ENCODE results near the gene UBQLN4. TPM values are rescaled to one million over a fixed set of nuclear protein-coding genes. Genes with fewer than 3 reads are reported as not detected.
A peak's percentile ranks its signal among the peaks of the same experiment; 100 is the strongest.

The UBQLN4 gene
- polyA plus RNA-seq: 10 to 100 TPM; 18.3 to 21.0 TPM

- H3K4me1 ChIP-seq (ENCODE audit: control insufficient read depth in 2 of 2, insufficient read depth in 2 of 2, low read length in 1 of 2): peaks cover 0 to 3% of the 10 kb centered on the region in 2 donors
- peak within 1 kb of the TSS; percentile 86 to 94 for H3K27ac ChIP-seq (ENCODE audit: low read depth in 2 of 2, low read length in 1 of 2)
- no peaks in the 10 kb centered on the region for H3K27me3 ChIP-seq (ENCODE audit: control insufficient read depth in 1 of 2, insufficient read depth in 2 of 2, low read length in 2 of 2)
- peaks cover 0 to 16% of the 10 kb centered on the region in 2 donors for H3K36me3 ChIP-seq (ENCODE audit: control insufficient read depth in 2 of 2, insufficient read depth in 2 of 2, low read length in 1 of 2)
- H3K9me3 ChIP-seq (ENCODE audit: control insufficient read depth in 2 of 2, insufficient read depth in 1 of 2, low read depth in 1 of 2, low read length in 1 of 2): no peaks in the 10 kb centered on the region
- peak within 1 kb of the TSS; percentile 82 to 85 for H3K4me3 ChIP-seq (ENCODE audit: low read depth in 1 of 2, low read length in 2 of 2)
- WGBS, 2 donors: 0 to 1% methylated on average over 32 to 42 of the region's 49 CpGs
Observed at GRCh38 chr1:156053768-156054499, at the start of gene UBQLN4. Gene UBQLN4 (minus strand): TSS chr1:156053798. CDS start chr1:156053701, 97 bp downstream.

- H3K36me3 ChIP-seq (ENCODE audit: control insufficient read depth in 2 of 2, insufficient read depth in 2 of 2, low read length in 1 of 2): no peaks in the 10 kb centered on the region
- no peaks in the 10 kb centered on the region for H3K27me3 ChIP-seq (ENCODE audit: control insufficient read depth in 1 of 2, insufficient read depth in 2 of 2, low read length in 2 of 2)
- H3K4me3 ChIP-seq (ENCODE audit: low read depth in 1 of 2, low read length in 2 of 2): no peak overlapping the region
- peaks cover 37 to 40% of the 10 kb centered on the region in 2 donors for H3K4me1 ChIP-seq (ENCODE audit: control insufficient read depth in 2 of 2, insufficient read depth in 2 of 2, low read length in 1 of 2)
- 54% methylated on average over 16 of the region's 16 CpGs for WGBS, 2 donors
- H3K9me3 ChIP-seq (ENCODE audit: control insufficient read depth in 2 of 2, insufficient read depth in 1 of 2, low read depth in 1 of 2, low read length in 1 of 2): no peaks in the 10 kb centered on the region
- peak overlapping the region; percentile 90 to 99 for H3K27ac ChIP-seq (ENCODE audit: low read depth in 2 of 2, low read length in 1 of 2)
Observed at GRCh38 chr1:156102633-156103511, 49.3 kb upstream of the UBQLN4 start.

GRCh38 chr1:156101880-156102279, 48.3 kb upstream of the UBQLN4 start:
- Histone ChIP-seq H3K4me3 (ENCODE audit: low read depth in 1 of 2, low read length in 2 of 2) (no peak overlapping the region), H3K36me3 (ENCODE audit: control insufficient read depth in 2 of 2, insufficient read depth in 2 of 2, low read length in 1 of 2) (no peaks in the 10 kb centered on the region), H3K4me1 (ENCODE audit: control insufficient read depth in 2 of 2, insufficient read depth in 2 of 2, low read length in 1 of 2) (peaks cover 38 to 48% of the 10 kb centered on the region in 2 donors), H3K27ac (ENCODE audit: low read depth in 2 of 2, low read length in 1 of 2) (peak overlapping the region; percentile 90 to 99), H3K9me3 (ENCODE audit: control insufficient read depth in 2 of 2, insufficient read depth in 1 of 2, low read depth in 1 of 2, low read length in 1 of 2) (no peaks in the 10 kb centered on the region), H3K27me3 (ENCODE audit: control insufficient read depth in 1 of 2, insufficient read depth in 2 of 2, low read length in 2 of 2) (no peaks in the 10 kb centered on the region)
- 42 to 43% methylated on average over 6 of the region's 6 CpGs for WGBS, 2 donors

GRCh38 chr1:156100205-156100995, 46.8 kb upstream of the UBQLN4 start:
- Histone ChIP-seq H3K4me3 (ENCODE audit: low read depth in 1 of 2, low read length in 2 of 2) (no peak overlapping the region), H3K4me1 (ENCODE audit: control insufficient read depth in 2 of 2, insufficient read depth in 2 of 2, low read length in 1 of 2) (peaks cover 42 to 50% of the 10 kb centered on the region in 2 donors), H3K27ac (ENCODE audit: low read depth in 2 of 2, low read length in 1 of 2) (peak overlapping the region; percentile 75 to 77), H3K27me3 (ENCODE audit: control insufficient read depth in 1 of 2, insufficient read depth in 2 of 2, low read length in 2 of 2) (no peaks in the 10 kb centered on the region), H3K9me3 (ENCODE audit: control insufficient read depth in 2 of 2, insufficient read depth in 1 of 2, low read depth in 1 of 2, low read length in 1 of 2) (no peaks in the 10 kb centered on the region), H3K36me3 (ENCODE audit: control insufficient read depth in 2 of 2, insufficient read depth in 2 of 2, low read length in 1 of 2) (peaks cover 0 to 2% of the 10 kb centered on the region in 2 donors)
- WGBS, 2 donors: 47 to 63% methylated on average over 4 of the region's 4 CpGs

- H3K4me3 ChIP-seq (ENCODE audit: low read depth in 1 of 2, low read length in 2 of 2): no peak overlapping the region
- no peaks in the 10 kb centered on the region for H3K9me3 ChIP-seq (ENCODE audit: control insufficient read depth in 2 of 2, insufficient read depth in 1 of 2, low read depth in 1 of 2, low read length in 1 of 2)
- H3K27me3 ChIP-seq (ENCODE audit: control insufficient read depth in 1 of 2, insufficient read depth in 2 of 2, low read length in 2 of 2): no peaks in the 10 kb centered on the region
- H3K27ac ChIP-seq (ENCODE audit: low read depth in 2 of 2, low read length in 1 of 2): peak overlapping the region in 1 of 2 donors; percentile 37
- peaks cover 0 to 2% of the 10 kb centered on the region in 2 donors for H3K36me3 ChIP-seq (ENCODE audit: control insufficient read depth in 2 of 2, insufficient read depth in 2 of 2, low read length in 1 of 2)
- H3K4me1 ChIP-seq (ENCODE audit: control insufficient read depth in 2 of 2, insufficient read depth in 2 of 2, low read length in 1 of 2): peaks cover 31 to 39% of the 10 kb centered on the region in 2 donors
- WGBS, 2 donors: 80 to 87% methylated on average over 3 of the region's 3 CpGs
Observed at GRCh38 chr1:156099282-156099681, 45.7 kb upstream of the UBQLN4 start.

GRCh38 chr1:156098784-156099183, 45.2 kb upstream of the UBQLN4 start:
- peaks cover 26 to 36% of the 10 kb centered on the region in 2 donors for H3K4me1 ChIP-seq (ENCODE audit: control insufficient read depth in 2 of 2, insufficient read depth in 2 of 2, low read length in 1 of 2)
- peaks cover 0 to 2% of the 10 kb centered on the region in 2 donors for H3K36me3 ChIP-seq (ENCODE audit: control insufficient read depth in 2 of 2, insufficient read depth in 2 of 2, low read length in 1 of 2)
- no peak overlapping the region for H3K4me3 ChIP-seq (ENCODE audit: low read depth in 1 of 2, low read length in 2 of 2)
- H3K9me3 ChIP-seq (ENCODE audit: control insufficient read depth in 2 of 2, insufficient read depth in 1 of 2, low read depth in 1 of 2, low read length in 1 of 2): no peaks in the 10 kb centered on the region
- peak overlapping the region in 1 of 2 donors; percentile 37 for H3K27ac ChIP-seq (ENCODE audit: low read depth in 2 of 2, low read length in 1 of 2)
- 76 to 93% methylated on average over 2 of the region's 2 CpGs for whole genome bisulfite sequencing, 2 donors
- no peaks in the 10 kb centered on the region for H3K27me3 ChIP-seq (ENCODE audit: control insufficient read depth in 1 of 2, insufficient read depth in 2 of 2, low read length in 2 of 2)

- 84 to 89% methylated on average over 9 of the region's 9 CpGs for WGBS, 2 donors
- H3K4me3 ChIP-seq (ENCODE audit: low read depth in 1 of 2, low read length in 2 of 2): peak overlapping the region in 1 of 2 donors; percentile 5
- H3K27me3 ChIP-seq (ENCODE audit: control insufficient read depth in 1 of 2, insufficient read depth in 2 of 2, low read length in 2 of 2): no peaks in the 10 kb centered on the region
- peaks cover 0 to 2% of the 10 kb centered on the region in 2 donors for H3K36me3 ChIP-seq (ENCODE audit: control insufficient read depth in 2 of 2, insufficient read depth in 2 of 2, low read length in 1 of 2)
- H3K27ac ChIP-seq (ENCODE audit: low read depth in 2 of 2, low read length in 1 of 2): peak overlapping the region; percentile 63 to 94
- peaks cover 16 to 25% of the 10 kb centered on the region in 2 donors for H3K4me1 ChIP-seq (ENCODE audit: control insufficient read depth in 2 of 2, insufficient read depth in 2 of 2, low read length in 1 of 2)
- H3K9me3 ChIP-seq (ENCODE audit: control insufficient read depth in 2 of 2, insufficient read depth in 1 of 2, low read depth in 1 of 2, low read length in 1 of 2): no peaks in the 10 kb centered on the region
Observed at GRCh38 chr1:156097499-156098178, 44.0 kb upstream of the UBQLN4 start.

GRCh38 chr1:156096640-156097391, 43.2 kb upstream of the UBQLN4 start:
- H3K4me1 ChIP-seq (ENCODE audit: control insufficient read depth in 2 of 2, insufficient read depth in 2 of 2, low read length in 1 of 2): peaks cover 9 to 19% of the 10 kb centered on the region in 2 donors
- peaks cover 0 to 2% of the 10 kb centered on the region in 2 donors for H3K36me3 ChIP-seq (ENCODE audit: control insufficient read depth in 2 of 2, insufficient read depth in 2 of 2, low read length in 1 of 2)
- H3K27ac ChIP-seq (ENCODE audit: low read depth in 2 of 2, low read length in 1 of 2): peak overlapping the region; percentile 63 to 94
- H3K9me3 ChIP-seq (ENCODE audit: control insufficient read depth in 2 of 2, insufficient read depth in 1 of 2, low read depth in 1 of 2, low read length in 1 of 2): no peaks in the 10 kb centered on the region
- 15 to 18% methylated on average over 14 of the region's 14 CpGs for WGBS, 2 donors
- no peak overlapping the region for H3K4me3 ChIP-seq (ENCODE audit: low read depth in 1 of 2, low read length in 2 of 2)
- H3K27me3 ChIP-seq (ENCODE audit: control insufficient read depth in 1 of 2, insufficient read depth in 2 of 2, low read length in 2 of 2): no peaks in the 10 kb centered on the region
